ENCODE results near the gene UPB1.

DNA sequence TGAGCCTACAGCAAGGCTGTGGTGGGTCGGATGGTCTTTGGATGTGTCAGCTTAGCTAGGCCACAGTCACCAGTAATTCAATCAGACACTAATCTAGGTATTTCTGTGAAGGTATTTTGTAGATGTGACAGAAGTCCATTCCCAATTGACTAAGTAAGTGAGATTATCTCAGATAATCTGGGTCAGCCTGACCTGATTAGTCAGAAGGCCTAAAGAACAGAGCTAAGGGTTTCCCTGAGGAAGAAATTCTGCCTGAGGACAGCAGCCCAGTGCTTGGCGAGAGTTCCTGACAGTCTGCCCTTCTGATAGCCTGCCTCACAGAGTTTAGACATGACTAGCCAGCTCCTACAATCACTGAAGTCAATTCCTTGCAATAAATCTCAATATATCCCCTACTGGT, 31.1 kb downstream of the UPB1 start:
- TF ChIP-seq, protein P1, sequence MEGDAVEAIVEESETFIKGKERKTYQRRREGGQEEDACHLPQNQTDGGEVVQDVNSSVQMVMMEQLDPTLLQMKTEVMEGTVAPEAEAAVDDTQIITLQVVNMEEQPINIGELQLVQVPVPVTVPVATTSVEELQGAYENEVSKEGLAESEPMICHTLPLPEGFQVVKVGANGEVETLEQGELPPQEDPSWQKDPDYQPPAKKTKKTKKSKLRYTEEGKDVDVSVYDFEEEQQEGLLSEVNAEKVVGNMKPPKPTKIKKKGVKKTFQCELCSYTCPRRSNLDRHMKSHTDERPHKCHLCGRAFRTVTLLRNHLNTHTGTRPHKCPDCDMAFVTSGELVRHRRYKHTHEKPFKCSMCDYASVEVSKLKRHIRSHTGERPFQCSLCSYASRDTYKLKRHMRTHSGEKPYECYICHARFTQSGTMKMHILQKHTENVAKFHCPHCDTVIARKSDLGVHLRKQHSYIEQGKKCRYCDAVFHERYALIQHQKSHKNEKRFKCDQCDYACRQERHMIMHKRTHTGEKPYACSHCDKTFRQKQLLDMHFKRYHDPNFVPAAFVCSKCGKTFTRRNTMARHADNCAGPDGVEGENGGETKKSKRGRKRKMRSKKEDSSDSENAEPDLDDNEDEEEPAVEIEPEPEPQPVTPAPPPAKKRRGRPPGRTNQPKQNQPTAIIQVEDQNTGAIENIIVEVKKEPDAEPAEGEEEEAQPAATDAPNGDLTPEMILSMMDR (IDR thresholded peaks at IDR 0.05 in 8 of 11, conservative IDR thresholded peaks at IDR 0.05 in 3 of 11), result no peak
- no peak for TF ChIP-seq POLR2A (IDR thresholded peaks at IDR 0.05)
- no peak for TF ChIP-seq POLR2AphosphoS5 (IDR thresholded peaks at IDR 0.05)

Measured in spleen (tissue), 7 donors.